CD14-positive monocyte (primary cell): ENCODE results near the gene ZYG11A. TPM values are rescaled to one million over a fixed set of nuclear protein-coding genes. Genes with fewer than 3 reads are reported as not detected.
"Not testable (repeated sequence)": the region's sequence is repeated elsewhere in the genome, so short reads cannot be mapped to it uniquely, and the experiment has no call there.

Experiments used
- DNase-seq, 3 donors: peaks; one replicate each; pipeline ENCODE4 v3.0.0-alpha.2; 2011 to 2022
- H2AFZ ChIP-seq: 2 replicates; pipeline ENCODE4 v1.6.0; 2012; ENCODE audit warnings: mild to moderate bottlenecking, low read depth, low read length, inconsistent platforms; ENCODE audit not compliant: insufficient read depth, poor library complexity, severe bottlenecking
- H3K27ac ChIP-seq, 2 donors: 1 replicate in 1 of 2; 2 replicates in 1 of 2; pipeline ENCODE4 v1.5.1; 2012 to 2013; ENCODE audit warnings: low read length in 2 of 2, control low read depth in 1 of 2, inconsistent platforms in 1 of 2, low read depth in 1 of 2, mild to moderate bottlenecking in 1 of 2
- H3K27me3 ChIP-seq, 2 donors: one replicate each; pipeline versions ENCODE4 v1.6.0 to v1.6.1; 2011 to 2013; ENCODE audit warnings: low read length in 2 of 2; ENCODE audit not compliant: control insufficient read depth in 2 of 2, insufficient read depth in 2 of 2
- H3K36me3 ChIP-seq, 2 donors: replicated peaks in 1 of 2; 1 replicate in 1 of 2; 2 replicates in 1 of 2; pipeline versions ENCODE4 v1.5.1 to v1.6.1; 2012 to 2013; ENCODE audit warnings: low read length in 2 of 2, control low read depth in 1 of 2, inconsistent platforms in 1 of 2, mild to moderate bottlenecking in 1 of 2; ENCODE audit not compliant: insufficient read depth in 2 of 2, control insufficient read depth in 1 of 2
- H3K4me1 ChIP-seq, 2 donors: 1 replicate in 1 of 2; 2 replicates in 1 of 2; pipeline versions ENCODE4 v1.5.1 to v1.6.1; 2012 to 2013; ENCODE audit warnings: low read length in 2 of 2, control low read depth in 1 of 2, inconsistent platforms in 1 of 2, mild to moderate bottlenecking in 1 of 2, moderate library complexity in 1 of 2; ENCODE audit not compliant: insufficient read depth in 2 of 2, control insufficient read depth in 1 of 2
- H3K4me2 ChIP-seq: replicated peaks from 2 replicates; pipeline ENCODE3; 2012; ENCODE audit warnings: low read length, moderate library complexity, mild to moderate bottlenecking; ENCODE audit not compliant: poor library complexity, severe bottlenecking; ENCODE audit errors: extremely low read depth
- H3K4me3 ChIP-seq, 3 experiments: fragments of 200-600 bp in 1 of 3; sonication (generic) in 1 of 3; replicated peaks in 1 of 3; 1 replicate in 2 of 3; 2 replicates in 1 of 3; pipeline ENCODE4 v1.5.1; 2011 to 2013; ENCODE audit warnings: low read length in 3 of 3, mild to moderate bottlenecking in 3 of 3, control low read depth in 2 of 3, low read depth in 2 of 3, inconsistent platforms in 1 of 3, moderate library complexity in 1 of 3
- H3K79me2 ChIP-seq: 2 replicates; pipeline ENCODE4 v1.6.0; 2012; ENCODE audit warnings: mild to moderate bottlenecking, control low read depth, inconsistent platforms, low read length, moderate library complexity; ENCODE audit not compliant: insufficient read depth
- H3K9ac ChIP-seq: 2 replicates; pipeline ENCODE4 v1.6.0; 2017; ENCODE audit warnings: low read length, mild to moderate bottlenecking; ENCODE audit not compliant: insufficient read depth, poor library complexity, severe bottlenecking
- H3K9me3 ChIP-seq, 2 donors: replicated peaks in 1 of 2; 1 replicate in 1 of 2; 2 replicates in 1 of 2; pipeline versions ENCODE4 v1.5.1 to v1.6.1; 2012 to 2013; ENCODE audit warnings: low read length in 2 of 2, control low read depth in 1 of 2; ENCODE audit not compliant: control insufficient read depth in 1 of 2, insufficient read depth in 1 of 2
- H4K20me1 ChIP-seq: 2 replicates; pipeline ENCODE4 v1.6.0; 2012; ENCODE audit warnings: mild to moderate bottlenecking, low read length, control low read depth, moderate library complexity; ENCODE audit not compliant: insufficient read depth
- H3K27ac Mint-ChIP-seq, 7 donors: one replicate each; pipeline ENCODE4 v1.8.0; 2020; ENCODE audit warnings: mild to moderate bottlenecking in 7 of 7, mixed read lengths in 7 of 7, moderate library complexity in 6 of 7, inconsistent platforms in 2 of 7
- H3K27me3 Mint-ChIP-seq, 3 donors: one replicate each; pipeline ENCODE4 v1.8.0; 2021 to 2022; ENCODE audit warnings: low read depth in 3 of 3, mild to moderate bottlenecking in 3 of 3, mixed read lengths in 3 of 3, moderate library complexity in 3 of 3, inconsistent platforms in 1 of 3
- H3K36me3 Mint-ChIP-seq, 2 donors: one replicate each; pipeline ENCODE4 v1.8.0; 2020; ENCODE audit warnings: mixed read lengths in 2 of 2, inconsistent platforms in 1 of 2, mild to moderate bottlenecking in 1 of 2
- H3K4me1 Mint-ChIP-seq: one replicate; pipeline ENCODE4 v1.8.0; 2020; ENCODE audit warnings: mild to moderate bottlenecking, mixed read lengths
- H3K4me3 Mint-ChIP-seq, 2 donors: one replicate each; pipeline ENCODE4 v1.8.0; 2020; ENCODE audit warnings: mild to moderate bottlenecking in 2 of 2, mixed read lengths in 2 of 2, moderate library complexity in 1 of 2
- H3K9me3 Mint-ChIP-seq, 7 donors: one replicate each; pipeline ENCODE4 v1.8.0; 2020 to 2022; ENCODE audit warnings: mixed read lengths in 7 of 7, mild to moderate bottlenecking in 6 of 7, moderate library complexity in 6 of 7, inconsistent platforms in 2 of 7
- WGBS: methylation state at CpG from one replicate; pipeline ENCODE4 v1.1.5; 2013; ENCODE audit warnings: missing lambda C conversion rate; ENCODE audit not compliant: insufficient coverage; 5-methylcytosine and 5-hydroxymethylcytosine counted together
- intact Hi-C, 2 donors: fragments of 100-400 bp; cut with micrococcal nuclease; formaldehyde crosslinking; loops; one replicate each; pipeline versions ENCODE4 v1.15.0 to v1.15.1; 2023
- polyA plus RNA-seq, 3 donors: library from polyadenylated mRNA; depleted of rRNA in 1 of 3; unstranded in 2 of 3; stranded (reverse) in 1 of 3; fragments of 300-500 nt in 2 of 3; fragments of >200 nt in 1 of 3; fragmentation: Illumina TruSeq in 2 of 3; gene quantifications; 1 replicate in 2 of 3; 2 replicates in 1 of 3; pipeline ENCODE4 v1.2.3, GENCODE V29; 2012 to 2021
- TF ChIP-seq, protein P1 (sequence below): fragments of 200-600 bp; IDR thresholded peaks from one replicate; pipeline ENCODE4 v1.8.0; 2022; ENCODE audit warnings: antibody characterized with exemption, mild to moderate bottlenecking

The ZYG11A gene
- polyA plus RNA-seq, 3 donors, result not detected

DNA sequence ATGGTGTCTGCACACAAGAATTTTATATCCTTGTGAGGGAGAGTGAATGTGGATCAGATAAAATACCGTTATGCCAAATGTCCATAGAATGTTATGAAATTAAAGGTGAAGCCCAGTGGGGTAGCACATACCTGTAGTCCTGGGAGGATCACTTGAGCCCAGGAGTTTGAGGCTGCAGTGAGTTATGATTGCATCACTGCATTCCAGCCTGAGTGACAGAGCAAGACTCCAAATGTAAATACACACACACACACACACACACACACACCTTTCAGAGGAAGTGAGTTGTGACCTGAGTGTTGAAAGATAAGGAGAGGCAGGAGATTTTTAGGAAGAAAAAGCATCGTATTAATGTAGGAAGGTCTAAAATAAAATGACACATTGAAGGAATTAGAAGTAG lies 28.1 kb upstream of the ZYG11A start:
- no peaks in the 10 kb centered on the region for H3K9me3 ChIP-seq
- no peaks in the 10 kb centered on the region for H3K79me2 ChIP-seq
- no peak overlapping the region for H2AFZ ChIP-seq
- no peak overlapping the region for H3K4me3 ChIP-seq
- DNase-seq, result no peak
- no peaks in the 10 kb centered on the region for H3K27me3 ChIP-seq
- H3K4me2 ChIP-seq, result no peak overlapping the region
- Mint-ChIP-seq H3K4me3 (no peak overlapping the region), H3K36me3 (peaks cover 69 to 79% of the 10 kb centered on the region in 2 donors), H3K27me3 (no peaks in the 10 kb centered on the region), H3K9me3 (no peaks in the 10 kb centered on the region), H3K27ac (no peak overlapping the region), H3K4me1 (no peaks in the 10 kb centered on the region)
- peaks cover 50 to 86% of the 10 kb centered on the region in 2 donors for H3K36me3 ChIP-seq
- 100% methylated on average over 1 of the region's 2 CpGs for WGBS
- TF ChIP-seq, protein P1, sequence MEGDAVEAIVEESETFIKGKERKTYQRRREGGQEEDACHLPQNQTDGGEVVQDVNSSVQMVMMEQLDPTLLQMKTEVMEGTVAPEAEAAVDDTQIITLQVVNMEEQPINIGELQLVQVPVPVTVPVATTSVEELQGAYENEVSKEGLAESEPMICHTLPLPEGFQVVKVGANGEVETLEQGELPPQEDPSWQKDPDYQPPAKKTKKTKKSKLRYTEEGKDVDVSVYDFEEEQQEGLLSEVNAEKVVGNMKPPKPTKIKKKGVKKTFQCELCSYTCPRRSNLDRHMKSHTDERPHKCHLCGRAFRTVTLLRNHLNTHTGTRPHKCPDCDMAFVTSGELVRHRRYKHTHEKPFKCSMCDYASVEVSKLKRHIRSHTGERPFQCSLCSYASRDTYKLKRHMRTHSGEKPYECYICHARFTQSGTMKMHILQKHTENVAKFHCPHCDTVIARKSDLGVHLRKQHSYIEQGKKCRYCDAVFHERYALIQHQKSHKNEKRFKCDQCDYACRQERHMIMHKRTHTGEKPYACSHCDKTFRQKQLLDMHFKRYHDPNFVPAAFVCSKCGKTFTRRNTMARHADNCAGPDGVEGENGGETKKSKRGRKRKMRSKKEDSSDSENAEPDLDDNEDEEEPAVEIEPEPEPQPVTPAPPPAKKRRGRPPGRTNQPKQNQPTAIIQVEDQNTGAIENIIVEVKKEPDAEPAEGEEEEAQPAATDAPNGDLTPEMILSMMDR, result no peak
- intact Hi-C loops, result no loop called here
- no peak overlapping the region for H3K27ac ChIP-seq
- H3K4me1 ChIP-seq, result no peaks in the 10 kb centered on the region
- H3K9ac ChIP-seq, result no peak overlapping the region
- no peaks in the 10 kb centered on the region for H4K20me1 ChIP-seq

DNA sequence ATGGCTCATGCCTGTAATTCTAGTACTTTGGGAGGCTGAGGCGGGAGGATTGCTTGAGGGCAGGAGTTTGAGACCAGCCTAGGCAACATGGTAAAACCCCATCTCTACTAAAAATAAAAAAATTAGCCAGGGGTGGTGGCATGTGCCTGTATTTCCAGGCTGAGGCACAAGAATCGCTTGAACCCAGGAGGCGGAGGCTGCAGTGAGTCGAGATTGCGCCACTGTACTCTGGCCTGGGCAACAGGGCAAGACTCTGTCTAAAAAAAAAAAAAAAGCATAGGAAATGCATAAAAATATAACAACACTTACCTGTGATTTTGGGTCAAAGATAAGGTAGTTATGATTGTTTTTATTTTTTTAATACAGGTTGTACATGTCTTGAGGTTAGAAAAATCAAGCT lies 21.7 kb upstream of the ZYG11A start:
- H3K4me3 Mint-ChIP-seq, H3K9me3 ChIP-seq, intact Hi-C loops, H3K4me1 Mint-ChIP-seq, H3K27me3 ChIP-seq, H3K9ac ChIP-seq, H4K20me1 ChIP-seq, H2AFZ ChIP-seq, H3K4me1 ChIP-seq, H3K27ac ChIP-seq, H3K4me3 ChIP-seq, H3K27me3 Mint-ChIP-seq, H3K4me2 ChIP-seq, H3K79me2 ChIP-seq, H3K27ac Mint-ChIP-seq, H3K9me3 Mint-ChIP-seq, DNase-seq: not testable (repeated sequence)
- 100% methylated on average over 2 of the region's 5 CpGs for whole genome bisulfite sequencing
- peaks cover 38 to 62% of the 10 kb centered on the region in 2 donors for H3K36me3 Mint-ChIP-seq
- peaks cover 44 to 74% of the 10 kb centered on the region in 2 donors for H3K36me3 ChIP-seq
